Stimulated activated CD4-positive, alpha-beta T cell treated with anti-CD3 and anti-CD28 coated beads, Interleukin-15, amount 100 ng/mL, for 1 hour (primary cell): Measurements from ENCODE around the gene GNPDA1.
A peak's percentile ranks its signal among the peaks of the same experiment; 100 is the strongest.
"Not testable (repeated sequence)": the region's sequence is repeated elsewhere in the genome, so short reads cannot be mapped to it uniquely, and the experiment has no call there.

Experiments
- DNase-seq, 2 donors: peaks; one replicate each; pipeline ENCODE4 v3.0.0-alpha.2; 2020; ENCODE audit warnings: low read depth in 1 of 2, low spot score in 1 of 2

Gene GNPDA1

GRCh38 chr5:142012792-142013388 is at the start of gene GNPDA1:
Gene GNPDA1 (minus strand): TSS chr5:142013027. CDS start chr5:142012035, 992 bp downstream.
- peak; percentile 42 to 57 for DNase-seq

DNA sequence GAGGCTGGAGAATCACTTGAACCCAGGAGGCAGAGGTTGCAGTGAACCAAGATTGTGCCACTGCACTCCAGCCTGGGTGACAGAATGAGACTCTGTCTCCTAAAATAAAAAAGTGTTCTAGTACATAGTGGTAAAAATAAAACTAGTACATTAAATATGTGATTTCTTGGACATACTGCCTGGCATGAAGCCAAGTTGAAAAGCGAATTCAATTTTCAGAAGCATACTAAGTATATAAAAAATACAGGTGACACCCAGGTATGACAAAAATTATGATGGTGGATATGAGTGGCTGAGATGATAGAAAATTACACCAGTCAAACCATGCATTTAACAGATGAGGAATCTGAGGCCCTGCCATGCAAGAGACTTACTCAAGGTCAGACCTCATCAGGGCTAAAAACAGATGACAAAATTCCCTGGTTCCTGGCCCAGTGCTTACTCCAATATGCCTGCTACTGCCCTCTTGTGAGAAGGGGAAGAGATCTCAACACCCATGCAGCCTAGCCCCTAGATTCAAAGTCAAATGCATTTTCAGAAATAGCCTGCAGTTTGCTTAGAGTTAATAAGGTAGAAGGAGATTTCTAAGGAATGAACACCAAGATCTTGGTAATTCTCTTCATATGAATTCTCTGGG is 46.6 kb upstream of the GNPDA1 start:
- DNase-seq = no peak

DNA sequence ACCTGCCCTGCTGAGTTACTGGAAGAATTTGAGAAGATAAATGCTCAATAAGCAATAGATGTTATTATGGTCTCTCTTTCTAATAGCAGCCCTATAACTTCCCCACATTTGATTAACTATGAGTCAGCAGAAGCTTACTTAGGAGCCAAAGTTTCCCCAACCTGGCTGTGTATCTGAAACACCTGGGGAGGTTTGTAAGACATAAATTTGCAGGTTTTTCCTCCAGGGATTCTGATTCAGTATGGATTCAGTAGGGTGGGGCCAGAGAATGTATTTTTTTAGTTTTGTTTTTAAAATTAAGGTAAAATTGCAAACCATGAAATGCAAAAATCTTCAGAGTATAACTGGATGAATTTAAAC is 44.9 kb upstream of the GNPDA1 start:
- no peak for DNase-seq

- no peak for DNase-seq
Measured at GRCh38 chr5:142056816-142057696, 44.2 kb upstream of the GNPDA1 start.

DNA sequence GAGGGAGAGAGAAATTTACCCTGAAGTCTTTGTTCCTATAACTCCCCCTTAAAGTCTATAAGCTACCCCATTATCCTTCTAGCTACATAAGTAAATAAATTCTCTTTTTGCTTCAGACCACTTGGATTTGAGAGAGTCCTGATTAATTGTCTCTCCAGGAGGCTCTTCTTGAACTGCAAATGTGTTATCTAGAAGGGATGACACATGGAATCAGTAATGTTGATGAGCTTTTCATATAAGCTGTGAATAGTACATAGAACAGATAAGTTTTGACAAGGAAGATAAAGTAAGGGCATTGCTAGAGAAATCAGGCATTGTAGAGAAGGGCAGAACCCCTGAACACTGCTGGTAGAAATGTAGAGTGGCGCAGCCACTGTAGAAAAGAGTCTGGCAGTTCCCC is 42.5 kb upstream of the GNPDA1 start:
- DNase-seq = no peak

- no peak for DNase-seq
Measured at GRCh38 chr5:142053426-142054151, 40.8 kb upstream of the GNPDA1 start.

DNA sequence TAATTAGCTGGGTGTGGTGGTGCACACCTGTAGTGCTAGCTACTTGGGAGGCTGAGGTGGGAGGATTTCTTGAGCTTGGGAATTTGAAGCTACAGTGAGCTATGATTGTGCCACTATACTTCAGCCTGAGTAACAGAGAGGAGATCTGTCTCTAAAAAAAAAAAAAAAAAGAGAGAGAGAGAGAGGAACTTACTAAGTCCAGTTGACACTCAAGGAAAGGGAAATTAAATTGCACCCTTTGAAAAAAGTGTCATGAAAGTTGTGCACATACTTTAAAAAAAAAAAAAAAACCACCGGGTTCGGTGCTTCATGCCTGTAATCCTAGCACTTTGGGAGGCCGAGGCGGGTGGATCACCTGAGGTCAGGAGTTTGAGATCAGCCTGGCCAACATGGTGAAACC is 39.2 kb upstream of the GNPDA1 start:
- DNase-seq = not testable (repeated sequence)

DNA sequence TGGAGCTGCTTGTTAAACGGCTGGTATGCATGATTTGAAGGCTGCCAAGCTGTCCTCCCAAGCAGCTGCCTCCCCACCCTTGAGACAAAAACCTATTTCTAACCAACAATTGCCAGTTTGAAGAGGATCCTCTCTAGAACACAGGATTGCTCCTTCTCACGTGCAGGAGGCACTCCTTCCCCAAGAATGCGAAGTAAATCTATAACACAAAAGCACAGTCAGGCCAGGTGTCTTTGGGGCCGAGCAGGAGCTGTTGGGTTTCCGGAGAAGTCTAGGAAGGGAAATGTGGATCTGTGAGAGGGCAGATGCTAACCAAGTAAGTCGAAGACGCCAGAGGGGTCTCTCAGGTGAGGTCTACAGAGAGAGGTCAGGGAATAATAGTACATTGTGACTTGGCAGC is 35.4 kb upstream of the GNPDA1 start:
- DNase-seq = no peak

DNA sequence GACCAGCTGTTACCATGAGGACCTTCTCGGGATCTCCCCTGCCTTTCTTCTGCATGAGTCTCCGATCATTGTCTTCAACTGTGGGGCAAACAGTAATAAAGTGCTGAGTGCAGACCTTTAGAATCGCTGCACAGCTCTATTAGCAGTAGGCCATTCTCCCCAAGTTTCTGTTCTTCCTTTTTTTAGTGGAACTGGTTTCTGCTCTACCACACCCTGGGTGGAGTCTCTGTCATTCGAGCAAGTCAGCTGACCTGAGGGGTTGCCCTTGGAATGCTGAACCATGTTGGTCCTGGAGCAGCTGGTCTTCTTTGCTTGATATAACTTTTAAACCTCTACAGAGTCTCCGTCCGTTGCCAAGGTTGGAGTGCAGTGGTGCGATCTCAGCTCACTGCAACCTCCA is 33.4 kb upstream of the GNPDA1 start:
- no peak for DNase-seq

- DNase-seq = not testable (repeated sequence)
Measured at GRCh38 chr5:142040881-142041280, 28.1 kb upstream of the GNPDA1 start.

GRCh38 chr5:142040285-142040684 is 27.5 kb upstream of the GNPDA1 start:
- DNase-seq = no peak

- DNase-seq = no peak
Measured at GRCh38 chr5:142038735-142039134, 25.9 kb upstream of the GNPDA1 start.

DNA sequence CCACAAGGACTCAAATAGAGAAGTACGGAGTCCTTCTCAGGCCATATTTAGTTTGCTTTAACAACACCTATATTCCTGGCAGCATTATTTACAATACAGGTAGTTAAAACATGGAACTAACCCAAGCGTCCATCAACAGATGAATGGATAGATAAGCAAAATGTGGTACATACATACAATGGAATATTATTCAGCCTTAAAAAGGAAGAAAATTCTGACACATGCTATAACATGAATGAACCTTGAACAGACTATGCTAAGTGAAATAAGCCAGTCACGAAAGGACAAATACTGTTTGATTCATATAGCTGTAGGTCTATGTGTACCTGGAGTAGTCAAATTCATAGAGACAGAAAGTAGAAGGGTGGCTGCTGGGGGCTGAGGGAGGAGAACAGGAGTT is 24.8 kb upstream of the GNPDA1 start:
- not testable (repeated sequence) for DNase-seq

DNA sequence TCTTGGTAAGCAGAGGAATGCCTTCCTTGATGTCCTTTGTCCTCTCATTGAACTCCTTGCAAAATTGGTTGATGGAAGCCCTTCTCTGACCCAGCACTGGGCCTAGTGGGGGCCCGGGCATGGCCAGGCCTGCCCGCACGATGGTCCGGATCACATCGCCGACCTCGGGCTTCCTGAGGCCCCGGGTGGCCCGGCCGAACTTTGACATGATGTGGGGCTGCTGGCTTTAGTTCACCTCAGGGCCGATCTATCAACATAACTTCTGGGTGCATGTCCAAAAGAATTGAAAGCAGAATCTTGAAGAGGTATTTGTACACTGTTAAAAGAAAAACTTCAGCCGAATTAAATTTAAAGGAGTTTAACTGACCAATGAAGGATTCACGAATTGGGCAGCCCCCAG is 24.1 kb upstream of the GNPDA1 start:
- DNase-seq = no peak

- DNase-seq = no peak
Measured at GRCh38 chr5:142034994-142035393, 22.2 kb upstream of the GNPDA1 start.

GRCh38 chr5:142033632-142034567 is 21.1 kb upstream of the GNPDA1 start:
- DNase-seq = not testable (repeated sequence)

DNA sequence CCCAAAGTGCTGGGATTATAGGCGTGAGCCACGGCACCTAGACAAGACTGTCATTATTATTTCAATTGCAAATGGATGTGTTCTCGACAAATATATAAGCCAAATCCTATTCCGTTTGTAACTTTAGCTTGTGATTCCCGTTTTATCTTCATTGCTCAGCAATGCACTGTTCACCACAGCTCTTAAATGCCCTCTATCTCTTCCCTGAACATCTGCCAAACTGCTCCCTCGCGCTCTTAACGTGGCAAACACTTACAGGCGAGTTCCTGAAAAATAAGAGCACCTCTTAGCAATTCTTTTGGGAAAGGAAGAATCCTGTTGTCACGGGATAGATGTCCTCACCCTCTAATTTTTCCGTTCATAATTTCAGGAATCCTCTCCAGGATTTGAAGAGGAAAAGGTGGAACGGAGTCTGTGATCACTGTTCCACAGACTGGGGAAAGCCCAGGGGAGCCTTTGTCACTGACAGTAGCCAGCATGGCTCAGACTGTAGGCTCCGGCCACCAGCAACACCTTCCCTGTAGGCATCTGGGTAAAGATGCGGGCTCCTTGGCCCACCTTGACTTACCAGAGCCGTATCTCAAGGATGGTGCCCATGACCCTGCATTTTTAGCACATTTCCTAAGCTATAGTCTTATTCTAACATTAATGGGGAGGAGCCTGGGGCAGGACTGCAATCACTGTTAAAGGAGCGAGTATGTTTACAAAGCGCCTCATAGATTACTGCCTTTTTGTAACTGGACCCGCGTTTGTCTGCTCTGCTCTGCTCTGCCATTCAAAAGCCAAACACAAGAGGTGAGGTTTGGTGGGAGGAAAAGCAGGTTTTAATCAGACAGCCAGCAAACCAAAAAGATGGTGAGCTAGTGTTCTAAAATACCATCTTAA is 20.2 kb upstream of the GNPDA1 start:
- DNase-seq = no peak

DNA sequence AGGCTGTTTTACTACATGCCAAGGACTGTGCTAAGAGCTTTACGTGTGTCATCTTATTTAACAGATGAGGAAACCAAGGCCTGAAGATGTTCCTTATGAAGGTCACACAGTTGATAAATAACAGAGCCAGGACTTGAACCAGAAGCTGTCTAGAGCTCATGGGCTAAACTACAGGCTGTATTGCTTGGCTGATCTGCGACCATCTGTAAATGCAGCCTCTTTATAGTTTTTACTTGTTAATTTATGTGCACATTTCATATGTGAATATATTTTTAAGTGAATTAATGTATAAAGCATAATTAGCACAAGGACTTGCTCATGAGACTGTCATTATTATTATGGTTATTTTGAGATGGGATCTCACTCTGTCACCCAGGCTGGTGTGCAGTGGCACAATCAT is 19.3 kb upstream of the GNPDA1 start:
- DNase-seq = no peak

DNA sequence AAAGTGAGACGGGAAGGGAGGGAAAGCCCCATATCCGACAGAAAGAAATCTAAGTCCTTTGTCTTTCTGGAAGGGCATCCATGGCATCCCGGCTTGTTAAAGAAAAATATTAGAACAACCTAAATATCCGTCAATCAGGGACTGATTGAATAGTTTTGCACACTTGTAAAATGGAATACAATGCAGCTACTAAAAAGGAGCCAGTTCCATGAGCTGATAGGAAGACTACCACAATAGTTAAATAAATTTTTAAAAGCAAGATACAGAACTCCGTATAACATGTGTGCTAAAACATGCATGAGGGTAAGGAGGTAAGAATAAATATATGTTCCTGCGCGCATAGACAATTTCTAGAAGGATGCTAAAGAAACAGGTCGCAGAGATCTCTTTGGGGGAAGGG is 12.8 kb upstream of the GNPDA1 start:
- DNase-seq = no peak
